NCI-H2107 (cell line): ENCODE data around the gene BCAR3.
"Not testable (repeated sequence)": the region's sequence is repeated elsewhere in the genome, so short reads cannot be mapped to it uniquely, and the experiment has no call there.

ENCODE experiments used
- DNase-seq: peaks from one replicate; lab custom pipeline; 2025; lab: John Stamatoyannopoulos, UW

BCAR3 gene

DNA sequence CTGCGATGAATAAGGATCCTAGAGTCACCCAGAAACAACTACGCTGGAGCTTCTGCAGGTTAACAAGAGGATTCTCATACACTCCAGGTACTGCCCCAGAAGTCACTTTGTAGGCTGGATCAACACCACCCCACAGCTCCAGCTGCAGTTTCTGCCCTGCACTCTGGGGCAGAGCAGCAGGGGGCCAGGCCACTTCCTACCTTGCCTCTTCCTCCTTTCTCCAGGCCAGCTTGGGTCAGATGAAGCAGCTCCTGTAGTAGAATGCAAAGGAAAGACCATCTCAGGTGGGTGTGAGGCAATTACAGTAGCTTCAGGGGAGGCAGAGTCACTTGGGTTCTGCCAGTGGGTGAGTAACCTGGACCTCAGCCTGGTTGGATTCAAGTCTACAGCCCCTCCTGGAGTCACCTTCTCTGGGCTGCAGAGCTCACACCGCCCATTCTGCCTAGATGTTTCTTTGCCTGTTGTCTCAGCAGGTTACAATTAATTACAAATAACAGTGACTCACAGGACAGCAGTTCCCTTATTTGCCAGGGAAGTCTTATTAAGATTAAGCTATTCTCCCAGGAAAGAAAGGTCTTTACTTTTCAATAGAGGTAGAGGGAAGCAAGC lies 24.4 kb upstream of the BCAR3 start:
- no peak for DNase-seq

DNA sequence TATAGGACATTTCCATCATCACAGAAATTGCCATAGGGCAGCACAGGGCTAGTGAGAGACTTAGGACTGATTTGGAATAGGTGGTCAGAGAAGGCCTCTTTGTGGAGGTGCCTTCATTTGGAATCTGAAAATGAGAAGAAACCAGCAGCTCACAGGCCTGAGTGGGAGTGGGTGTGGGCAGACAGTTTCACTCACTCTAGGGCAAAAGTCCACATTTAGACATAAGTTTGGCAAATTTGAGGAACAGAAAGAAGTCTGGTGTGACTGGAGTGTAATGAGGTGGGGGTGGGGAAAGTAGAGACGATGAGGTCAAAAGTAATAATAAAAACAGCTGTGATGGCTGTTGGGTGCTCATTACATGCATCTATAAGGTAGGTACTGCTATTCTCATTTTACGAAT lies 22.4 kb upstream of the BCAR3 start:
- DNase-seq = no peak

DNA sequence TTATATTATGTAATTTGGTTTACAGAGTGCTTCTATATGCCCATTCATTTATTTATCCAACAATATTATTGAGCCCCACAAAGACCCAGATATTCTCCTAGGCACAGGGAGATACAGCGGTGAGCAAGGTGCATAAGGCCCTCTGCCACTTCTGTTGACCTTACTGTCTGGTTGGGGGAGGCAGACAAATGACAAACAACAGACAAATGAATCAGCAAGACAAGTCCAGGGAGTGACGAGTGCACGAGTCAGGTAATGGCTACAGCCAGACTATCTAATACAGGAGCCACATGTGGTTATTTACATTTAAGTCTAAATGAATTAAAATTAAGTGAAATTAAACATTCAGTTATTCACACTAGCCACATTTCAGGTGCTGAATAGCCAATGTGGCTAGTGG lies 22.0 kb upstream of the BCAR3 start:
- DNase-seq = no peak

DNA sequence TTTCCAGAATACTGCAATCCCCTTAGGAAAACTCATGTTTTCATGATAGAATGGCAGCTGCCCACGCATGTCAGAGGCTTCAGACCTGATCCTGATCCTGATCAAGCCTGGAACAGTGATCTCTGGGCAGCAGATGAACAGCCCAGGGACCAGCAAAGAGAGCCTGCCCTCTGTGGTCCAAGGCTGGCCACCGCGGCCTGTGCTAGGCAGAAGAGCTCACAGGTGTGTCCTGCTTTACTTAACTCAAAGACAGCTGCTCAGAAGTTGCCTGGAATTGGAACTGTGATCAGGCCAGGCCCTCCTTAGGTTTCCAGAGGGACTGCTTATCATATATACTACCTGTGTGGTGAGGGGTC lies 21.2 kb upstream of the BCAR3 start:
- no peak for DNase-seq

DNA sequence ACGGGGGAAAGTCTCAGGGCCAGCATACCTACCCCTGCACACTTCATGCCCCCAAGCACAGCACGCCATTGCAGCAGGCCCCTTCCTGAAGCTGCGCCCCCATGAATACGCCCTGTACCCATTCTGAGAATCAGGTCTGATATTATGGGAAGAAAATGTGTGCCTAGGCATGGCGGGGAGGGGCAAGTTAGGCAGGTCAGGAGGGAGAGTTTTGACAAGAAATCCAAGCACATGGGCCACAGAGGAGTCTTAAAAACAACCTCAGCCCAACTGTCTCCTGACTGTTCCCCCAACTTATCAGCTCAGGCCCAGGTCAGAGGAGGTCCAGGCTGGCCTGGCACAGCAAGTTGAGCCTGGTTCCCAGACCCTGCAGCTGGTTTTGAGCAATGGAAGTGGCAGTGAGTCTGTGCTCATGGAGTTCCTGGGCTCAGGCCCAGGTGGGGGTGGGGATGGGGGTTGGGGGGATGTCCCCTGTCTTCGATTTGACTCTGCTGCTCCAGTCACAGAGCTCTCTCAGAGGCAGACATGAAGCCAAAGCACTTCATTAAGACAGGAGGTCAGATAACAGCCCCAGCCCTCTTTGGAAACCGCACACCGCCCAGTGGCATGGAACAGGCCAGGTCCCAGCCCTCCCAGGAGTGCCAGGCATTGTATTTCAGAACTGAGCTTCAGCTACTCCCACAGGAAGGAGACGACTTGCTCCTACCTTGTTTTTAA lies 20.6 kb upstream of the BCAR3 start:
- DNase-seq = peak; percentile 66

DNA sequence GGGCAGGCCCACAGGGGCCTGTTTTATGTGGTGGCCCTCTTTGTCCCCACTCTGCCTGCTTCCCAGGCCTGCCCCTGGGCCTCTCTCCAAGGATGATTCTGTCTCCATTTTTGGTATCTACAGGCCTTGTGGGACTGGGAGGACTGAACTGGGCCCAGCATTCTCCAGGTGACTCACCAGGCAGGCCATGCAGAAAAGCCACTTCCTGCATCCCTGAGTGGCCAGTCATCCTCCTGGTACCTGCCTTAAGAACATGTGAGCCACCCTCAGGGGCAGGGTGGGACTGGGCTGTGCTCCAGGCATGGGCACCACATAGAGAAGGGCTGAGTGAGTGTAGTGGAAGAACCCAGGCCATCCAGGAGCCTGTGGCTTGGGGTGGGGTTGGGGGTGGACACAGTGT lies 20.0 kb upstream of the BCAR3 start:
- no peak for DNase-seq

DNA sequence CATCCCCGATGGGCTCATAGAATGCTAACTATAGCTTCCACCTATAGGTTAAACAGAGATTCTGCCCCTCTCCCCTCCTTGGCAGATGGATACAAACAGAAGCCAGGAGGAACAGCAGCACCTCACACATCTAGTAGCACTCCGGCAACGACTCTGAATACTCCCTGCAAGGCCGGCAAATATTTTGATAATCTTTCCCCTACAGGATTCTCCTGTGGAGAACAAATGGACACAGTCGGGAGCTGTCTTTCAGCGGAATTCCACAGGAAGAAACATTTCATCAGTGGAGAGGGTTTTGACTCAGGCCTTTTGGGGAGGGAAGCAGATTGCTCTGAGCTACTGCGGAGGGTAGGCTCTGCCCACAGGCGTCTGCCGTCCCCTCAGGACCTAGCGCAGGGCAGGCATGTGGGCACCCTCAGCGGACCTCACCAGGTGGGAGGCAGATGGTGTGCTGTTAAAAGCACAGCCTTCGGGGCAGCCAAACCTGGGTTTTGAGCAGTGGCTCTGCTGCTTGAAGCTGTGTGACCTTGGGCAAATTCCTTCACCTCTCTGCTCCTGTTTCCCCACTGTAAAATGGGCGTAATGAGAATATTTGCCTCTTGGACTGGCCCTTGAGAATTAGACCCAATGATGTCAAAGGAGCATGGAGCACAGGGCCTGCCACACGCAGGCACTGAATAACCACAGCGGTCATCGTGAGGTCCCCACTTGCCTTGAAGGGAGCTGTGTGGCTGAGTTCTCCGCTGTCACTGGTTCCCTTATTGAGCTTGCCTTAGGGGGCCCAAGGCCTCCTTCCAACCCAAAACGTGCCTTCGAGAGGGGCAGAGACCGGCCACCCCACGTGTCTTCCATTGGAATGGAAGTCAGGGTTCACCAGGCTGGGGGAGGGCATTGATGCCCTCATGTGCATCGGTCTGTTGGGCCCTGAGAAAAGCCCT lies 19.2 kb upstream of the BCAR3 start:
- DNase-seq = no peak

DNA sequence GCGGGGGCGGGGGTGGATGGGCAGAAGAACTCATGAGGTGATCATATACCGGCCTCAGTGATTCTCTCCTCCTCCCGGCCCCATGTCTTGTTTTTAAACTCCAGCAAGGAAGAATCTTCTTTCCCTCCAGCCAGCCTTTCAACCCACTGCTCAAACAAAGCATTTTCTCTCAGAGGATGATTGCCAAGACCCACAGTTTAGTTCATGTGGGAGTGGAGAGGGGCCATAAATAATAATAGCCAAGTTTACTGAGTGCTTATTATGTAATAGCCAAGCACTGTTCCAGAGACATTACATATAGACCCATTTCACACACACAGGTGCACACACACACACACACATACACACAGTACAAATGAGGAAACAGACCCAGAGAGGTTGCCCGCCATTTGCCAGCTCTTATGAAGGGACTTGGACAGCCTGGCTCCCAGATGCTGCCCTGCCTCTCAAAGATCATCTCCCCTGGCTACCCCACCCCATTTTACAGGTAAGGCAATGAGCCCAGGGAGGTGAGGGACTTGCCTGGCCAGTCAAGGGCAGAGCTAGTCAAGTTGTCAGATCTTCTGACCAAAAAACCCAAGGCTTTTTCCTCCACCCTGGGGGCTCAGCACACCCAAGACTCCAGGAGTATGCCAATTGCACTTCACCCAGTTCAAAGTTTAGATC lies 18.0 kb upstream of the BCAR3 start:
- DNase-seq = no peak

DNA sequence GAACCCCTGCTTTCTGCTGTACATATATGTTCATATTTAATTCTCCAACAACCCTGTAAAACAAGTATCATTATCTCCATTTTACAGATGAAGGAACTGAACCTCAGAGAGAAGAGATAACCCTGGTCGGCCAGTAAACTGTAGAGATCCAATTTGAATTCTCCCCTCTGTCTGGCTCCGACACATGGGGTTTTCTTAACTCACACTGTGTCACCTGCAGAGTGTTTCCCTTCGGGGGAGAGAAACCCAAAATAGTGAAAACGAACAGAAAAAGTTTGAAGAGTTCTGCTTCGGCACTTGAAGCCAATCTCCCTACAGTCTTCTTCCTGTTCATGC lies 17.4 kb upstream of the BCAR3 start:
- no peak for DNase-seq

DNA sequence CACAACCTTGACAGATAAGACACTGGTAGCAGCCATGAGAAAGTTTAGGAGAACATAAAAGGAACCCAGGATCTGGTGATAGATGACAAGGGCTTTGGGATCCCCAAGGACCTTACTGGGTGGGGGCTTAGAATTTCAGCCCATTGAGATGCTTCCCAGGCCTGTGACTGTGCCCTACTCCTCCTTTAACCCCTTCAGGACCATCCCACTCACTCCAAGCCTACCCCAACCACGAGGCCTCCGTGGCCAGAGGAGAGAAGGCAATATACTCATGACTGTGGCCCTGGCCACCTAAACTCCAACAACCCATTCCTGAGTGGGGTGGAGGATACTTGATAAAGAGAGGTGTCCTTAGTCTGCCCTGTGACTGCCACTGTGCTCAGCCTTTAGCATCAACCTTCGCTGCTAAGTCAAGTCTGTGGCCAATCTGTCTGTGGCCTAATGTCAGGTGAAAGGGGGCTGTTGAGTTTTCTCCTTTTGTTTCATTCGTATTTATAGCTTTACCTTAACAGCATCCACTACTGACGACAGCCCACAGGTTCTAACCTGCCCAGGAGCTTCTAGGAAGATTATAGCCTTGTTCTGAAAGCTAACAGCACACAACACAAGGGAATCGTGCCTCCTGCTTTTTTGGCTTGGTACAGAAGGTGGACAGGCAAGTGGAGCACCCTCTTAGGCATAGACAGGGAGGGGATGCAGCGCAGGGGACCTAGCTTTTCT lies 16.9 kb upstream of the BCAR3 start:
- DNase-seq = no peak

DNA sequence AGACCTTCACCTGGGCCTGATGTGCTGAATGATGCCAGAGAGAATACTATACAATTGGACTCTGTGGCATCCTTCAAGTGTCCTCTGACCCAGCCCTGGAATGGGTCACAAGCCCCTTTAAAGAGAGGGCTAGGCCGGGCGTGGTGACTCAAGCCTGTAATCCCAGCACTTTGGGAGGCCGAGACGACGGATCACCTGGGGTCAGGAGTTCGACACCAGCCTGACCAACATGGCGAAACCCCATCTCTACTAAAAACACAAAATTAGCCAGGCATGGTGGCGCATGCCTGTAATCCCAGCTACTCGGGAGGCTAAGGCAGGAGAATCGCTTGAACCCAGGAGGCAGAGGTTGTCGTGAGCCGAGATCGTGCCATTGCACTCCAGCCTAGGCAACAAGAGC lies 15.9 kb upstream of the BCAR3 start:
- DNase-seq = not testable (repeated sequence)

DNA sequence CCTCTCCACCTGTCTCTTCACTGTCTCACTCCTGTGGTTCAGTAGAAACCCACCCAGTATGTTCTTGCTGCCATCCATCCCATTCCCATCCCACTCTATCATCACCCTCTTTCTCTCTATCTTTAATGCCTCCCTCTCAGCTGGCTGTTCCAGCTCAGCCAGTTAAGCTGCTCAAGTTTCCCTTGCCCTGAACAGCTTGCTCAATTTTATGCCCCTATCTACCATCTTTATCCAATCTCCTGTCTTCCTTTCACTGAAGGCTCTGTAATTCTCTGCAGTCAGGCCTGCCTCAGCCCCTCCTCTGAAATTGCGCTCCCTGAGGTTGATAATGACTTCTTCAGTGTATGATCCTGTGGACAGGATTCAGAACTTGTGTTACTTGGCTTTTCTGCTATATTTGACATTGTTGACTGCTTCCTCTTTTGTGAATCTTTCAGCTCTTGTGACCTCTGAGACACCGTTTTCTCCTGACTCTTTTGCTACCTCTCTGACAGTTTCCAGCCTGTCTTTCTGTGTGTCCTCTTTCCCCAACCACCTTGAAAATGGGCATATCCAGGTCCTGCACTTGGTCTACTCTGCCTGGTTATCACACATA lies 13.9 kb upstream of the BCAR3 start:
- no peak for DNase-seq

DNA sequence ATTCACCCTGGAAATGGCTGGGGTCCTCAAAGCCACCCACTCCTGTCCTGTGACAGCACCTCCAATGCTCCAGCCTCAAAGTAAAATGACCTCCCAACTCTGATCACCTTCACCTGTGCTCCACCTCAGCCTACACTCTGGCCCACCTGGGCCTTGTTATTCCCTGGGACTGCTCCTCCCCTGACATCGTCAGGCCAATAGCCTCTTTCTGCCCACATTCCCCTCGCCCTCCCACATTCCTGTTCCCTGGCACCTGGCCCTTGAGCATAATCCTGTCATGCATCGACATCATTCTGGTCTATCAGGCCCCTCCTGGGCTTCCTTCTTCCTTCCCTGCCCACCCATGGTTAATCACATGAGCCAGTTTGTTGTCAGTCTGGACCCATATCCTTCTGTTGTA lies 13.2 kb upstream of the BCAR3 start:
- no peak for DNase-seq

DNA sequence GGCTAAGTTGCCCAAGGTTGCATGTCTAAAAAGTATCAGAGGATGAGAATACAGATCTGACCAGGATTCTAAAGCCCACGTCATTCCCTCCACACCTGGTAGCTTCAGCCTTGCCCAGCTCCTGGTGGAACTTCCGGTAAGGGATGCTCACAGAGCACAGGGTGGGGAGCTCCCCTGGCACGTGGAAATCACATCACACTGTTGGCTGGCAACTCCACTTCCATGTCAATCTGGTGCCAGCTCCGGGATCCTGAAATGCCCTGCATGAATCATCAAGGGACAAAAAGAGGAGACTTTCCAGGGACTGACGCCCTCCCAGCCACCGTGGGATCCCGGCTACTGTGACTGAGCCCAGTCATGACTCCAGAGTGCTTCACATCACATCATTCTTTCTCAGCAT lies 12.4 kb upstream of the BCAR3 start:
- no peak for DNase-seq

DNA sequence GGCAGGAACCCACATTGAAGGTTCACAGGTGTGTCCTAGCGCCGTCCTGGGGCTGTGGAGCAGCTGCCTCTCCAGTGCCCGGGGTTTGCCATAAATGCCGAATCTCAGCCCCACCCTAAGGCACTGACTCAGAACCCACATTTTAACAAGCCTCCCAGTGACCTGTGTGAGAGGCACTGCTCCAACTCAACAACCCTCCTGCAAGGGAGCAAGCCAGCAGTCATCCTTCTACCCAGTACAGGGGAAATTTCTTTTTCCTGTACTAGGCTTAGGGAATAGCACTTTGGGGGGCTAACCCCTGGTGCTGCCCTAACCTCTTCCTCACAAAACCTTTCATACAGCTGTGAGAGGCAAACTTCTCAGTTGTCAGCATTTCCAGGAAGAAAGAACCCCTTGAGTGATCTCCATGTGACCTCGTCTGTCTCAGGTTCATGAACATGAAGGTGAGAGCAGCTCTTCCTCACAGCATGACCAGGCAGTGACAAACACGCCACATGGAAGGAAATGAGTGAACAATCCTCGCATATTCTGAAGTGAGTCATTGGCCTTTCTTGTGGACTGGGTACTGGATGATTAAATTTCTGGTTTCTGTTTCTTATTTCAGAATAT lies 11.4 kb upstream of the BCAR3 start:
- DNase-seq = no peak

DNA sequence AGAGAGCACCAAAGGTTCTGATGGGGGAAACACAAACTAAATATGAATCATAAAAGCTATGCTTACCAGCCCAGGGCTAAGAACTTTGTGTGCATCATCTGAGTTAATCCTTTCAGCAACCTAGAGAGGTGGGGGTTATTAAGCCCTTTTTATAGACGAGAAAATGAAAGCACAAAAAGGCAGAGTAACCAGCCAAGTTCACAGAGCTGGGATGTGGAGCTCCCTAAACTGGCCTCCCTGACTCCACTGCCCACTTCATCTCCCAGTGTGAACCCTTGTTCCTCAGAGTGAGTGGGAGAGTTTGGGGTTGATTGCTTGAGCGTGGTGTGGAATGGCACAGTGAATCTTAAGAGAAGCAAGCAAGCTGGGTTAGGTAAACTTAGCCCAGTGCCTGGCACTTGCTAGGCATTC lies 10.8 kb upstream of the BCAR3 start:
- DNase-seq = no peak

DNA sequence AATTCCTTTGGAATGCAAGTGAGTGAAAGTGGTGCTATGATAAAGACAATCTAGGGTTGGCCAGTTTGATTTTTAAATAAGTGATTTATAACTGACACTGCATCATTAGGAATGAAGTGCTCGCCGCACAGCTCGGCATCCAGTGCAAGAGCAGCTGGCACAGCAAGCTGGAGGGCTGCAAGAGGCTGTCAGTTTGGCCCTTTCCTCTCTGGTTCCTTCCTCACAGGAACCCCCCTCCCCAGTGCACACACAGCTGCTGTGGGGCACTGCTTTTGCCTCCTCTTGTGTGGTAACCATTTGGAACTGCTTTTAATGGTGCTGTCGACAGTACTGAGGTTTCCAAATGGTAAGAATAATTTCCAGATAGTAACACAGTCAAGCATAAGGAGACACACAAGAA lies 10.4 kb upstream of the BCAR3 start:
- DNase-seq = no peak

DNA sequence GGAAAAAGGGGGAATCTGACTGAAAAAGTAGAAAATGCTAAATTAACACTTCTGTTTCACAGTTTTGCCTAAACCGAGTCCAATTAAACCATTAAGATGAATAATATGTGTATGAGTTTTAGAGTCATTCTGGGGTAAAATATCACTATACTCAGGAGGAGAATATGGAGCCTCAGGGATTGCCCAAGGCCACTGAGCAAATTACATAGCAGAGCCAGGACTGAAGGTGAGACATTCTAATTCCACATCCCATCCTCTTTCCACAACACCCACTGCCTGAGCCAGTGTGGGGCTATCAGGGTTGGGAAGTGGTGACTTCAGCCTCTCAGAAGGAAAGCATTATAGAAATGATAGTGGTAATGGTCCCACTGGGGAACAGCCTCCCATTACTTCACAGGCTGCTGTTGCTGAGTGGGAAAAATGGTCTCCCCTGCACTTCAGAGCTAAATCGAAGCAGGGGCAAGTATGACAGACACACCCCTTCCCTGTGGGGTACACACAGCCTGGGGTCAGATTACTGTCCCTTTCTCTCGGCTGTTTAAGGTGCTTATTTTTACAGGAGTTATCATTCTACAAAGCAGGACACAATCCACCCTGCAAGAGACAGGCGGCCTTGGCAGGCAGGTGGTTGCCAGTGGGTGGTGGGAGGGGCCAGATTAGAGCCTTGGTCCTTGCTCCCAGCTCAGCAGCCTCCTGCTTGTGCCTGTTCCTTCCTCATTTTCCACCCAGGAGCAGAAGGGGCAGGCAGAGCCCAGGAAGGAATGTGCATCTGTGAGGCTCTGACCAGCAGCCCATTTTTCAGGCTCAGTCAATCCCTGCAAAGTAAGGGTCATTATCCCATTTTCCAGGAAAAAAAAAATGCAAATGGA lies 9.5 kb upstream of the BCAR3 start:
- no peak for DNase-seq

DNA sequence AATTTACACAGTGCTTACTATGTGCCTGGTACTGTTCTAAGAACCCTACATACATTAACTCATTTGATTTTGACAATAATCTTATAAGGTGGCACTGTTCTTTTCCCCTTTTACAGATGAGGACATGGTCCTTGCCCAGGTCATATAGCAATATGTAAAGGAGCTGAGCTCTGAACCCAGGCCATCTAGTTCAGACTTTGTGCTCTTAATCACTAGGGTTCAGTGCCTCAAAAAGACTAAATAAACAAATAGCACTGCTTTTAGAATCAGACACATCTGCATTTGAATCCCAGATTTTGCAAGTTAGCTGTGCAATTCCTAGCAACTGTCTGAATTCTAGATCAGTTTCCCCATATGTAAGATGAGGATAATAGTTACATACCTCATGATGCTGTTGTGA lies 8.7 kb upstream of the BCAR3 start:
- no peak for DNase-seq

DNA sequence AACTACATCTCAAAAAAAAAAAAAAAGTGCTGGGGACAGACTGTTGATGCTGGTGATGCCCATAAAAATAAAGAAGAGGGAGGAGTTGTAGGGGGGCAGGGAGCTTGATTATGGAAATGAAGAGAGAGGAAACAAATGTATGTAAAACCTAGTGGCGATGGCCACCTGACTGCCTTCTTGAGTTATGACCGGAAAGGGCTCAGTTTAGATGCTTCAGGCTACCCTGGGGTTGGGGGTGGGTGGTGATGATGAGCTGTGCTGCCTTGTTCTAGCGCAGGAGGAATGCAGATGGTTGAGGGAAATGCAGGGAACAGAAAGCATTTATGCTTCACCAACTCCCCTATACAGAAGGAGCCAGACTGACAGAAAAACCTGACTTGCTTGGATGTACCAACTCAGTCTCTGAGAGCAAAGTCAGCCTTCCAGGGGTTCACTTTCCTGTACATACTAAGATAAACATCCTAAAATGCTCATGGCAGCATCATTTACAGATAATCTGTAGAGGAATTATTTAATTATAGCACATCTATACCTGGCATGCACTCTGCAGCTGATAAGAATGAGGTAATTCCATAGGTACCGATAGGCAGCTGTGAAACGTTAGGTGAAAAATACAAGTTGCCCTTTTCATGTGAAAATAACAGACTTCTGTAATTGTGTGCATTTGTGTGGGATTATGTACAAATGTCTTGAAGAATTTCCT lies 8.0 kb upstream of the BCAR3 start:
- DNase-seq = no peak
